Mesenteric fat pad (tissue), 1 donor: ENCODE measurements around the gene EIF2D. TPM values are rescaled to one million over a fixed set of nuclear protein-coding genes. Genes with fewer than 3 reads are reported as not detected.
"Not testable (repeated sequence)": the region's sequence is repeated elsewhere in the genome, so short reads cannot be mapped to it uniquely, and the experiment has no call there.

Experiments used
- DNase-seq: peaks from one replicate; pipeline ENCODE4 v3.0.0-alpha.2; 2020; ENCODE audit warnings: low spot score
- long read RNA-seq: library from polyadenylated mRNA; unstranded; transcript quantifications from one replicate; pipeline ENCODE4 v2.0.0, GENCODE V29; 2020
- total RNA-seq: library from RNA; stranded (reverse); fragmentation: NEBNext Ultra II Directional; extraction: Animal tissue kit (Norgen Biotek cat#: 25700); gene quantifications from one replicate; pipeline ENCODE4 v1.2.1, GENCODE V29; 2021
- donor health status: DM: yes; HTN: yes; CAD: no.

EIF2D gene
- 37.8 TPM for total RNA-seq
- long read RNA-seq, transcript EIF2D-201 (15 exons, 2,005 nt): major isoform, 66 of 93 reads
- long read RNA-seq, partial matches to known transcripts: 7 of 93 reads
- long read RNA-seq, other reads (novel, unspliced or antisense): 20 of 93 reads

GRCh38 chr1:206612129-206612876, at the start of gene EIF2D:
EIF2D (minus strand) TSS chr1:206612465; CDS start chr1:206612342, 123 bp downstream.
- DNase-seq: peak; percentile 99

GRCh38 chr1:206661161-206661820, 49.0 kb upstream of the EIF2D start:
- DNase-seq: no peak

- DNase-seq: no peak
These were observed 47.9 kb upstream of the EIF2D start for GRCh38 chr1:206660136-206660535.

- no peak for DNase-seq
These were observed 46.7 kb upstream of the EIF2D start for GRCh38 chr1:206658981-206659273.

GRCh38 chr1:206658264-206658980, 46.2 kb upstream of the EIF2D start:
- no peak for DNase-seq

DNA sequence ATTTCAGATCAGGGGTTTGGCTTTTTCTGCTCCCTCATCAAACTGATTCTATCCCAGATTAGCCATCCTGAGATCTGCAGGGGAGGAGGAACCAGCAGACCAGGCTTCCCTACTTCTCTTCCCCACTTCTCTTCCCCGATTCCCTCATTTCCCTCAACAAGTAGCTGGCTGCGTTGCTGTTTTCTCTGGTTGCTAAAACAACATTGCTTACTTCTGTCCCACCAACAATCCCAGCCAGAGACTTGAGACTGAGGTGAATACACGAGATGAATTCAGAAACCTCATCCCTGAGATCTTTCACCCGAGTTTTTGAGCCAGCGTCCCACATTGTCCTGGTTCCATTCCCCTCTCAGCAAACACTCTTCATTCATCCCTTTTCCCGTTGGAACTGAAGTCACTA, 45.5 kb upstream of the EIF2D start:
- no peak for DNase-seq

GRCh38 chr1:206656936-206657335, 44.7 kb upstream of the EIF2D start:
- no peak for DNase-seq

DNA sequence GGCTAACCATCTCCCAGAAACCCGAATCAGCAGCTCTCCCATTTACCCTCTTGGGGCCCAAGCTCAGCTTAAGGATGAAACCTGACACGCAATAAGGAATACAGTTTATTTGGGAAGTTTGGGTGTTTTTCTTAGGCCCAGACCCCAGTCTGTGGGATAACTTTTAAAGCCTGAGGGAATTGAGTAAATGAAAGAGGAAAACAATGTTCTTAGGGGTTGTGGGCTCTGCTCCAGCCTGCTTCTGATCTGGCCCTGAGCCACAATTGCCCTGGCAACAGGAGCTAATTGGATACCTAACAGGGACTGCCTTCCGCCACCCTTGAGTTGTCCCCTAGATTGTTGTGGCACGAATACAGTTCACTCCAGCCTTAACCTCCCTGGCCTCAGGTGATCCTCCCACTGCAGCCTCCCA, 43.2 kb upstream of the EIF2D start:
- DNase-seq: no peak

DNA sequence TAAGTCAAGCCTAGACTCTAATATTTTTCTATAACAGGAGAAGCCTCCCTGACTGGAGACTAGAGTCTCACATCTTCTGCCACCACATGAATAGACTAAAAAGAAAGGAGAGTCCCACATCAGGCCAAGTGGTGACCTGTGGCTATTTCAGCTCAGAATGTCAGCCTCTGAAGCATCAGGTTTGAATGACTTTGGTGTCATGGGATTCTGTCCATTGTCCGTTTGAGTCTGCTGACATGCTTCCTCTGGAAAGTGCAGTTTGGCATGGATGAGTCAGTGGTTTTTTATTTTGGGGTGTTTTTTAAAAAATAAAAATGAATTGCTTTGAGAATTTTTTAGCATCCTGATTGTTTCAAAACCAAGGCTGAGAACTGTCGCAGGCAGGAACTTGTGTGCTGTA, 42.6 kb upstream of the EIF2D start:
- no peak for DNase-seq

- DNase-seq: no peak
These were observed 41.6 kb upstream of the EIF2D start for GRCh38 chr1:206653715-206654459.

DNA sequence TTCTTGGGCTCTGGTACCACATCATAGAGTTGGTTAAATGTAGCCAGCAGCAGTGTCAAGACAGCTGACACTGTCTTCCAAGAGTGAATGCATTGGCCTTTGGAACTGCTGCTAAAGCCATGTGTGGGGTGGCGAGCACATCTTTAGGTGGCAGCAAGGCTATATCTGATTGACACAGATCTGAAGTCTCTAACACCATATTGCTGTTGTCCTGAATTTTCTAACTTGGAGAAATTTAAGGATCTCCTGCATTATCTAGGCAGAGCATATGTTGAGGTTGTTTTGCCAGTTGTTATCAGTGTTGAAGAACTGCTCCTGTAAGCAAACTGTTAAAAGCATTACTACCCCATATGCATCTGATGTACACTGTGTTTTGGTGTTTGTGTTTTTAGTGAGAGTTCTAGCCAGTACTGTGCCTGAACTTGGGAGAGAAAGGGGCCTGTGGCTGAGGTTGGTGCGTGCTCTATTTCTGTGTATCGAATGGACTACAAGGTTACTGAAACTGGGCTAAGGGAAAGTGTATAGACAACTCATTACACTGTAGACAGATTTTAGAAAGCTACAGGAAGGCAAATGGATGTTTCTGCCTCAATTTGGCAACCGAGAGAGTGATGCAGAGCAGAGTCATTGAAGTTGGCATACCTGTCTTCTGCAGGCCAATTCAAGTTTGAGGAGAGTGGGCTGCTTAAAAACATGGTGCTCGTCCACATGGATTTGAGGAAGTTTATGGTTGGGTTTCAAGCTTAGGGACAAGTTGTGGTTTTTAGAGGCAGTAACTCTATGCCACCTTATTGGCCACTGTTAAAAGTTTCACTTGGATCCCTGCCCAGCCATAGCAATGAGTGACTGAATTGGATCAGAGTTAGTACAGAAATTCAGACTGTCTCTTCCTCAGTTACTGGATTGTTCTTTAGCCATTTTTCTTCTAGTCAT, 40.0 kb upstream of the EIF2D start:
- DNase-seq: no peak

- no peak for DNase-seq
These were observed 38.7 kb upstream of the EIF2D start for GRCh38 chr1:206651014-206651413.

GRCh38 chr1:206649261-206649921, 37.1 kb upstream of the EIF2D start:
- no peak for DNase-seq

GRCh38 chr1:206647224-206647623, 35.0 kb upstream of the EIF2D start:
- DNase-seq: no peak

DNA sequence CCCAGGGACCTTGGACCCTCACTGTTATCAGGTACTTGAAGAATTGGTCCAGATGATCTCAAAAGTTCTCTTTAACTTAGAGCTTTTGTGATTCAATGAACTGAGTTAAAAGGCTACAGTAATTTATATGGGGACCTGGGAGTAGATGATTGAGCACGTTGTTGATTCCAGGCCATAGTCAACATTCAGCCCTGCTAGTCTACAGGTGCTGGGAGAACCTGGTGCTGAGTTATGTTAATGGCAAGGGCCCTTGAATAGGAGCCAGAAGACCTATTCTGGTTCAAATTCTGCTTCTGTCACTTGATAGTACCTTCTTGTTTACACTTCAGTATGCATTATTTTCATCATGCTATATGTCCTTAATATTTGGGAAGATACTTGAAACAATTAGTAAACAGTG, 34.2 kb upstream of the EIF2D start:
- no peak for DNase-seq

DNA sequence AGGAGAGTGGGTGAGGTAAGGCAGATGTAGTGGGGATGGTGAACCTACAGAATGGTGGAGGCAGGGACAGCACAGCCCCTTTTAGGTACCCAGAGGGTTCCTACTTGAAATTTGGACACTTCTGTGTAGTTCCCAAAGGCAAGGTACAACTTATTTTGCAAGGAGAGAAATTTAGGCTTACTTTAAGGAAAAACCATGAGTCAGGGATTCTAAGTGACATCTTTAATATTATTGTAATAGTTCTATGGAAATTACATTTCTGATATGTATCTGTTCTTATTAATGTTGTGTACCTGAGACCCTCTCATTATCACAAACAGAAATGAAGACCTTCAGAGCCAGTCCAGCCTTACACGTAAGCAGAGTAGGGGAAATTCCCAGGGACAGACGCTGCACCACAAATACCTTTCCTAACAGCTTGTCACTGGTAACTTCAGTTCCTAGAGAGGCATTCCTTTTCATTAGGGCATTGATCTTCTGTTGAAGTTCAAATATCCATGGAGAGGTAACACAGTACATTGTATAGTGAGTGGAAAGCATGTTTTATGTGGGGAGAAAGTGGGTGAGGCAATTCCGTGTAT, 30.9 kb upstream of the EIF2D start:
- no peak for DNase-seq

- DNase-seq: not testable (repeated sequence)
These were observed 29.8 kb upstream of the EIF2D start for GRCh38 chr1:206642074-206642473.

DNA sequence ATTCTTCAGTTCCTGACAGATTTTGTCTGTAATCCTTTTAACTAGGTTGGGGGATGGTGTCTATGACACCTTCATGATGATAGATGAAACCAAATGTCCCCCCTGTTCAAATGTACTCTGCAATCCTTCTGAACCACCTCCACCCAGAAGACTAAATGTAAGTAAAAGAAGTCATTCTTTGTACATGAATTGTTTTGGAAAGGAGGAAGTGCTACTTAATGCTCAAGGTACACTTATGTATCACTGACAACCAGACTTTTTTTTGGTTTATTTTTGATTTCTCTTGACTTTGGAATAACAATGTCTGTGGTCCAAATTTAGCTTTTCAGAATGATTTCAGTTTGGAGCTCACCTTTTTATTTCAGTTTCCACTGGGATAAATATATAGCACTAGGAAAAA, 25.3 kb upstream of the EIF2D start:
- DNase-seq: no peak

GRCh38 chr1:206636671-206637070, 24.4 kb upstream of the EIF2D start:
- DNase-seq: no peak

DNA sequence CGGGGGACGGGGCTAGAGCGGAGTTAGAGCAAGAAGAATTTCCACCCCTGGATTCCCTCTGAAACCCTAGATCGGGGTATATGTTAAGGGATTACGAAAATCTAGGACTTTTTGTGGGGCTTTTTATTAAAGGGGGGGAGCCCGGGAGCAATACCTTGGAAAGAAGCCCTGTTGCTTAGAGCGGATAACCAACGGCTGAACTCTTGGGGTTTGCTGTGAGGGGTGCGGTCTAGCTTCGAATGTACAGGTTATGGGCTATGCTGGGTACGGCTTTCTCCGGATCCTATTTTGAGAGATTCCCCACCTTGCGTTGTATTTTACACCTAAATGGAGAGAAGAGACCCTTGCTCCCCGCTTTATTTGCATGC, 23.7 kb upstream of the EIF2D start:
- DNase-seq: no peak
